Type B pancreatic cell (in vitro differentiated cells): Measurements from ENCODE around the gene HMG20B. TPM values are rescaled to one million over a fixed set of nuclear protein-coding genes. Genes with fewer than 3 reads are reported as not detected.
A peak's percentile ranks its signal among the peaks of the same experiment; 100 is the strongest.

Source experiments
- DNase-seq: peaks from one replicate; pipeline ENCODE4 v3.0.0; 2021; ENCODE audit warnings: mixed read lengths; ENCODE audit not compliant: unreplicated experiment; ENCODE audit errors: extremely low spot score
- H3K27ac Mint-ChIP-seq: 2 replicates; pipeline ENCODE4 v1.8.0; 2021; ENCODE audit warnings: mild to moderate bottlenecking, mixed read lengths
- H3K27me3 Mint-ChIP-seq: 2 replicates; pipeline ENCODE4 v1.8.0; 2021; ENCODE audit warnings: mixed read lengths
- H3K36me3 Mint-ChIP-seq: 2 replicates; pipeline ENCODE4 v1.8.0; 2021; ENCODE audit warnings: mixed read lengths
- H3K4me1 Mint-ChIP-seq: one replicate; pipeline ENCODE4 v1.8.0; 2021; ENCODE audit warnings: mixed read lengths; ENCODE audit not compliant: unreplicated experiment
- H3K4me3 Mint-ChIP-seq: 2 replicates; pipeline ENCODE4 v1.8.0; 2021; ENCODE audit warnings: mild to moderate bottlenecking, mixed read lengths
- H3K9me3 Mint-ChIP-seq: 2 replicates; pipeline ENCODE4 v1.8.0; 2021; ENCODE audit warnings: mixed read lengths
- long read RNA-seq: library from polyadenylated mRNA; unstranded; transcript quantifications from one replicate; pipeline ENCODE4 v2.0.0, GENCODE V29; 2020
- total RNA-seq: library from RNA; stranded (reverse); gene quantifications from 2 replicates; pipeline ENCODE4 v1.2.1, GENCODE V29; 2021; ENCODE audit warnings: low replicate concordance
- TF ChIP-seq, protein P1 (sequence below): fragments of 200-600 bp; sonication (generic); conservative IDR thresholded peaks from 2 replicates; pipeline ENCODE4 v1.5.0; 2021; ENCODE audit warnings: antibody characterized with exemption, mild to moderate bottlenecking

The HMG20B gene
- 60.1 and 78.3 TPM in 2 replicates for total RNA-seq
- long read RNA-seq, partial matches to known transcripts, result 0 of 1 reads
- long read RNA-seq, other reads (novel, unspliced or antisense), result 0 of 1 reads

GRCh38 chr19:3572855-3573161 lies at the start of gene HMG20B:
Gene HMG20B, plus strand, starts transcription at chr19:3572944. Its CDS starts 366 bp downstream, at chr19:3573310.
- H3K27ac Mint-ChIP-seq, result peak within 1 kb of the TSS; percentile 72
- H3K9me3 Mint-ChIP-seq, result no peaks in the 10 kb centered on the region
- H3K4me3 Mint-ChIP-seq, result peak within 1 kb of the TSS; percentile 89
- no peak for DNase-seq
- peaks cover 8% of the 10 kb centered on the region for H3K27me3 Mint-ChIP-seq
- H3K4me1 Mint-ChIP-seq, result peaks cover 21% of the 10 kb centered on the region
- TF ChIP-seq, protein P1, sequence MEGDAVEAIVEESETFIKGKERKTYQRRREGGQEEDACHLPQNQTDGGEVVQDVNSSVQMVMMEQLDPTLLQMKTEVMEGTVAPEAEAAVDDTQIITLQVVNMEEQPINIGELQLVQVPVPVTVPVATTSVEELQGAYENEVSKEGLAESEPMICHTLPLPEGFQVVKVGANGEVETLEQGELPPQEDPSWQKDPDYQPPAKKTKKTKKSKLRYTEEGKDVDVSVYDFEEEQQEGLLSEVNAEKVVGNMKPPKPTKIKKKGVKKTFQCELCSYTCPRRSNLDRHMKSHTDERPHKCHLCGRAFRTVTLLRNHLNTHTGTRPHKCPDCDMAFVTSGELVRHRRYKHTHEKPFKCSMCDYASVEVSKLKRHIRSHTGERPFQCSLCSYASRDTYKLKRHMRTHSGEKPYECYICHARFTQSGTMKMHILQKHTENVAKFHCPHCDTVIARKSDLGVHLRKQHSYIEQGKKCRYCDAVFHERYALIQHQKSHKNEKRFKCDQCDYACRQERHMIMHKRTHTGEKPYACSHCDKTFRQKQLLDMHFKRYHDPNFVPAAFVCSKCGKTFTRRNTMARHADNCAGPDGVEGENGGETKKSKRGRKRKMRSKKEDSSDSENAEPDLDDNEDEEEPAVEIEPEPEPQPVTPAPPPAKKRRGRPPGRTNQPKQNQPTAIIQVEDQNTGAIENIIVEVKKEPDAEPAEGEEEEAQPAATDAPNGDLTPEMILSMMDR, result no peak
- H3K36me3 Mint-ChIP-seq, result peaks cover 7% of the 10 kb centered on the region

DNA sequence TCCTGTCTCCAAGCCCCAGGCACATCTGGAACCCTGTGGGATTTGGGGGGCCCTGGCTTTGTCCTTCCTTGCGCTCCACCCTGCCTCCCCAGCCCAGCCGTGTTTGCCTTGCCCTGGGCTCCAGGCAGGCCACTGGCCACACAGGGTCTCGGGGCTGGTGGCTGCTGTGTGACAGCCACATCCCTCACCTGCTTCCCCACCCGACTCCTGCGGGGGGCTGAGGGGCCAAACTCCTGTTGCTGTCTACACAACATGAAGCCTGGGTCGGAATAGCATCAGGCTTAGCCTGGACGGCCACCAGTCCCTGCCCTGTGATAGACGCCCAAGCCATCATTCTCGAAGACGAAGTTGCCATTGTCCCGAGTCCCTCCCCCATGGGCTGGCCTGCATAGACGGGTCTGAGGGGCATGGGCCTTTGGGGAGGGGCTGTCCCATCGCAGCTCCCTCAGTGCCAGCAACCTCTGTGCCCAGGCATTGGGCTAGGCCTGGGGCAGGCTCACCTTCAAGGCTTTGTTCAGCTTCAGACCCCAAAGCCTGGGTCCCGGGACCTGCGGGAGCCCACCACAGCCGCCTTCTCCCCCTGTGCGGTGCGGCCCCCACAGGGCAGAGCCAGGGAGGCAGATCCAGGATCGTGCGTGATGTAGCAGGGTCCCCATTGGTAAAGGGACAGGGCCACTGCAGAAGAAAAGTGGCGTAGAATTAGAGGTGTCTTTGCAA lies 49.2 kb upstream of the HMG20B start:
- H3K36me3 Mint-ChIP-seq, result peaks cover 5% of the 10 kb centered on the region
- H3K27me3 Mint-ChIP-seq, result no peaks in the 10 kb centered on the region
- TF ChIP-seq, protein P1, result no peak
- no peaks in the 10 kb centered on the region for H3K4me1 Mint-ChIP-seq
- H3K9me3 Mint-ChIP-seq, result no peaks in the 10 kb centered on the region
- no peak for DNase-seq
- H3K4me3 Mint-ChIP-seq, result no peak overlapping the region
- H3K27ac Mint-ChIP-seq, result no peak overlapping the region

- peaks cover 5% of the 10 kb centered on the region for H3K36me3 Mint-ChIP-seq
- DNase-seq, result no peak
- H3K27ac Mint-ChIP-seq, result no peak overlapping the region
- no peaks in the 10 kb centered on the region for H3K4me1 Mint-ChIP-seq
- no peak overlapping the region for H3K4me3 Mint-ChIP-seq
- H3K27me3 Mint-ChIP-seq, result no peaks in the 10 kb centered on the region
- H3K9me3 Mint-ChIP-seq, result no peaks in the 10 kb centered on the region
- TF ChIP-seq, protein P1, result no peak
Measured at GRCh38 chr19:3524078-3524842, 48.5 kb upstream of the HMG20B start.

- Mint-ChIP-seq H3K4me1 (no peaks in the 10 kb centered on the region), H3K27me3 (no peaks in the 10 kb centered on the region), H3K27ac (no peak overlapping the region), H3K36me3 (peaks cover 5% of the 10 kb centered on the region), H3K9me3 (no peaks in the 10 kb centered on the region), H3K4me3 (no peak overlapping the region)
- DNase-seq, result no peak
- TF ChIP-seq, protein P1, result no peak
Measured at GRCh38 chr19:3524904-3525451, 47.8 kb upstream of the HMG20B start.

GRCh38 chr19:3526507-3527237 lies 46.1 kb upstream of the HMG20B start:
- no peaks in the 10 kb centered on the region for H3K27me3 Mint-ChIP-seq
- H3K36me3 Mint-ChIP-seq, result no peaks in the 10 kb centered on the region
- no peak overlapping the region for H3K4me3 Mint-ChIP-seq
- H3K27ac Mint-ChIP-seq, result no peak overlapping the region
- TF ChIP-seq, protein P1, result peak; percentile 57
- H3K4me1 Mint-ChIP-seq, result no peaks in the 10 kb centered on the region
- DNase-seq, result no peak
- H3K9me3 Mint-ChIP-seq, result no peaks in the 10 kb centered on the region
